ENCODE results near the gene UBE2E2.
A peak's percentile ranks its signal among the peaks of the same experiment; 100 is the strongest.

UBE2E2 gene

DNA sequence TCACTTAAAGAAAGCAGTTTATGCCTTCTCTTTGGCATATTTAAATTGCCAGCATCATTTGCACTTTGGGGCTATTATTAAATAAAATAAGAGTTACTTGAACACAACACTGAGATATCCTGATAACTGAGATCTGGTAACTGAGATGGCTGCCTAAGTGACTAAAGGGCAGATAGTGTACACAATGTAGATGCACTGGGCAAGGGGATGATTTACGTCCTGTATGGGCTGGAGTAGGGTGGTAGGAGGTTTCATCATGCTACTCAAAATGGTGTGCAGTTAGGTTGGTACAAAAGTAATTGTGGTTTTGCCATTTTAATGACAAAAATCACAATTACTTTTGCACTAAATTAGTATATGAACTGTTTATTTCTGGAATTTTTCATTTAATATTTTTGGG is 196.1 kb downstream of the UBE2E2 start:
- no peak for DNase-seq

DNA sequence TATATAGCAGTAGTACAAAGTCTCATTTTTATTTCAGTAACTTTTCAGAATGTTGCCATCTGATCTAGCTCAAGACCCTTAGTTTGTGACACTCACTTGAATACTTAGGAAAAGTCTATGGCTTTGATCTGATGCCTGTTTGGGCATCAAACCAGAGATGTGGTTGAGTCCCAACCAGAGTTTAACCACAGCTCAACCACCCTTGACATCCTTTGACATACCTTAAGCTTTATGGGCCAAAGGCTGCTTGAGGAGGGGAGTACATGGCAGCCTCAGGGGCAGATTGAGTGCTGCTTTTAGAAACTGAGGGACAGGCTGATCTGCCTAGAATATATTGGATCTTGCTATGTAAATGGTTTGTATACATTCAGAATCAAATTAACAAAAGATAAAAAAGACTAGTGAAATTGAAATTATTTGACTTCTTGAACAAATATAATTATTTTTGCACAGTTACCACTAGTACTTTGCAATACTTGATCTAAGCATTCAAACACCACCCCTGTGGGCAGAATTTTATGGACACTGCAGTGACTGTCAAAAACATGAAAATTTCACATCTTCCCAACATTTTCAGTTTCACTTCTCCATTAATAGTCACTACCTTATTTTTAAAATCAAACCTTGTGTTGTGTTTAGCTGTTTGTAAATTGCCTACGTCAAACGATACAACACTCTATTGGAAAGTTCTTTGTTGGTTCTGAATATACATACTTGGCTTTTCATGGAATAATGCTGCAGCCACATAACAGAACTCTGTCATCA is 199.8 kb downstream of the UBE2E2 start:
- no peak for DNase-seq

DNA sequence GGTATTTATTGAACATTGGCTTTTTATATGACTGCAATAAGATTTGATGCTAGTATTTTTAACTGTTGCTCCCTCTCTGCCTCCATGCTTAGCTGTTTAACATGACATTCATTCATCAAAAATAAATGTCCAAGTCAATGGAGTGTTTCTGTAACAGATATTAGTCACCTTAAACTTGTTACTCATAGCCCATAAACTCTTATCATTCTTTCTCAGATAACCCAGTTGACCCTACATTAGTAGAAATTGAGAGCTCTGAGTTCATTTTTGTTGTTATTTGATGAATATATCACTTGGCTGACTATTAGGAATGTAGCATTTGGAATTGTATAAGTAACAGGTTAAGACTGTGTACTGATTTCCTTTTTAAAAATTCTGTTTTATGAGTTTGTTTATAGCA is 201.1 kb downstream of the UBE2E2 start:
- DNase-seq = no peak

DNA sequence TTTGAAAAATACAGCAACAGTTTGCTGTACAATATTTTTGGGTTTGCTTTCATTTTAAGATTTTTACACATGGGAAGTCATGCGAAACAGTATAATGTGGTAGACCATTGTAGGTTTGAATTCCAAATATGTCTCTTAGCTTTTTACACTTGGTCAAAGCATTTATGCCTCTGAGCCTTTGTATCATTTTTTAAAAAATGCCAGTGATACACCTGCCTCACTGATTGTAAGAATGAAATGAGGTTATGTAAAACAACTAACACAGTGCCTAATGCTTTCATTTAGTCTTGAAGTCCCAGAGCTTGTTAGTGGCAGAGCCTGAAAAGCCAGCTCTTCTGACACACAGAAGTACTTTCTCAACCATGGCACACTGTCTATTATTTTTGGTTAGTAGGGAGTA is 202.0 kb downstream of the UBE2E2 start:
- no peak for DNase-seq

DNA sequence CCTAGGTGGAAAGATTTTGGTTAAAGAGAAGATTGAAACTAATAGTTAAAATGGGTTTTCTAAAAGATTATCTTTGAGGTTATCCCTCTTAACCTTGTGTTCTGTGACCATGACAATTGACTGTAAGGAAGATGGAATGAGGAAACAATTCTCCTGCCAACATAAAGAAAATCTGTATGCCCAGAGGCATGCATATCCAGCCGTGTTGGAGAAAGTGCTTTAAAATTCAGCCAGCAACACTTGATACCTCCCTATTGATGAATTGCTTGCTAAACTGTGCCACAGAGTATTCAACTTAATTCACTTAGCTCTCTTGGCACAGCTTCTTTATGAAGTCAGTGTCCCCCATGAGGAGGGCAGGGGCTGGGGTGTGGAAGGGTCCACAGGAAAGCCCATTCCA is 203.5 kb downstream of the UBE2E2 start:
- no peak for DNase-seq

DNA sequence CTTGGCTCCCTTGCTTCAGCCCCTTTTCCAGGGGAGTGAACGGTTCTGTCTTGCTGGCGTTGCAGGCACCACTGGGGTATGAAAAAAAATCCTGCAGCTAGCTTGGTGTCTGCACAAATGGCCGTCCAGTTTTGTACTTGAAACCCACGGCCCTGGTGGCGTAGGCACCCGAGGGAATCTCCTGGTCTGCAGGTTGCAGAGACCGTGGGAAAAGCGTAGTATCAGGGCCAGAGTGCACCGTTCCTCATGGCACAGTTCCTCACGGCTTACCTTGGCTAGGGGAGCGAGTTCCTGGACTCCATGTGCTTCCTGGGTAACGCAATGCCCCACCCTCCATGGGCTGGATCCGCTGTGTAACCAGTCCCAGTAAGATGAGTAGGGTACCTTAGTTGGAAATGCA is 214.9 kb downstream of the UBE2E2 start:
- DNase-seq = no peak

DNA sequence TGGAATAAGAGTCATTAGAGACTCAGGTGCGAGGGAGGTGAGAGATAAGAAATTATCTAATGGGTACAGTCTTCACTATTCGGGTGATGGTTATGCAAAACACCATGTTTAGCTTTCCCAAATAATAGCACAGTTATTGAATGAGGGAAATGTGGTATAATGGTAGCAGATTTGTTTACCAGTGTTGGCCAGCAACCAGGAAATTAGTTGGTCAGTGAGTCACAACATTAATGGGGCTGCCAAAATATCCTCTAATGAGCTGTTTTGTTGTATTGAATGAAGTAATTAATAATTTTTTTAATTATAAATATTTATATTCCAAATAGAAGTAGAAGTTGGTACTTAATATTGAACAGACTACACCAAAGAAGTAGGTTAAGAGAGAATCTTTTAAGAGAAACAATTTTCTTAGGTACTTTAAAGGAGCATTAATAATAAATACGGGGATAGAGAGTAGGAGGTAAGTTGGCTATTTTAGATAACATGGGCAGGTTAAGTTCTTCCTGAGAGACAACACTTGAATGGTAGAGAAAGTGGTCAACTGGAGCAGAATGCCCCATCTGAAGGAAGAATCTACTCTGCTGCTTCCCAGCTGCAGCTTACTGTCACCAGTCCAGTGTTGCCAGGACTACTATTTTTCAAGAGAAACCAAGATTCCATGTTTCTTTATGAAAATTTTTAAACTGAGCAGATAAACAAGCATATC is 218.8 kb downstream of the UBE2E2 start:
- no peak for DNase-seq

DNA sequence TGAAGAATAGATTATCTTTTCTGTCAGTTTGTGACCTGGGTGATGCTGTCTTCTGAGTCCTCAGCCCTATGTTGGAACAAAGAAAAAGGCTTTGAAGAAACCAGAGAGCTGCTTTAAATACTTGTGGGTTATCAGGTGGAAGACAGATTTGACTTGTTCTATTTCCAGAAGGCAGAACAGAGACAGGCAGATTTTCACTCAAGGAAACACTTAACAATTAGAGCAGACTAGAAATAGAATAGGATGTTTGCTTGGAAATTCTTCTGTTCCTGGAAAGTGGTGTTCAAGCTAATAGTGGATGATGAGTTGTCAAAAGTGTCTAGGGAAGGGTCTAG is 219.4 kb downstream of the UBE2E2 start:
- no peak for DNase-seq

DNA sequence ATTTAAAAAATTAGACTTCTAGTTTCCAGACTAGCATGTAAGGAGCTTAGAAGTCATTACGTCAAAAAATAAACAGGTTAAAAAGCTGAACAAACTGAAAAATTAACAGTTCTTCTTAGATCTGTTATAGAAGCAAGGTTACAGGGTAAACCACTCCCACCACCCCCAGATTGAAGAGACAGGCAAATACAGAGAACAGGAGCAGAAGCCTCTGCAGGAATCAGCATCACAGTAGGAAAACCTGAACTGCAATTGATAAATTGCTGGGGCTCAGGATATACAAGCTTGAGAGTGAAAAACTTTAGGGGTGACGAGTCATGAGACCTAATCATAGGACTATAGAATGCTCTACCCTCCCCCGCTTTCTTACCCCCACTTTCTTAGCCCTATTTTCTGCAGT is 222.3 kb downstream of the UBE2E2 start:
- DNase-seq = no peak

DNA sequence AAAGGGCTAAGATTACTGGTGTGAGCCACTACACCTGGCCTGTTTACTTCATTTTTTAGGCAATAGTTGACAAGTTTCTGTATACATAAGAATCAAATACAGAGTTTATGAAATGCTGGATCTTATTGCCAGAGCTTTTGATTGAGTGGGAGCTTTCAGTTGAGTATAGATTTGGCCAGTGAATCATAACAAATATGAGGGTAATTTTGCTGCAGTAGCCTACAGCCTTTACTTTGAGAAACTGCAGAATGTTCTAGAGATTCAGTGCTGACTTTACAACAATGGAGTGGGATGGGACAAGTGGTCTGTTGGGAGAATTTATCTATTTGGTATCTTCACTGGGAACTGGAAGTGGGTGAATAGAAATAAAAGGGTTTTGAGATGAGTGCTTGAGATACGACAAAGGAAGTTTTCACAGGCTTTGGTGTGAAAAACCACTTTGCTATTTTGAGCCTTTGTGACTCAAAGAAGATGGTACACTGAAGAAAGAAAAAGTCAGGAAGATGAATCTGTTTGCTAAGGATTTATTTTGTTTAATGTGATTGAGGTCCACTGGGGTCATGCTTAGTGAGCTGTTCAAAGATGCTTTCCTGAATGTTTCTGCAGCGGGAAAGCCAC is 227.8 kb downstream of the UBE2E2 start:
- DNase-seq = no peak

DNA sequence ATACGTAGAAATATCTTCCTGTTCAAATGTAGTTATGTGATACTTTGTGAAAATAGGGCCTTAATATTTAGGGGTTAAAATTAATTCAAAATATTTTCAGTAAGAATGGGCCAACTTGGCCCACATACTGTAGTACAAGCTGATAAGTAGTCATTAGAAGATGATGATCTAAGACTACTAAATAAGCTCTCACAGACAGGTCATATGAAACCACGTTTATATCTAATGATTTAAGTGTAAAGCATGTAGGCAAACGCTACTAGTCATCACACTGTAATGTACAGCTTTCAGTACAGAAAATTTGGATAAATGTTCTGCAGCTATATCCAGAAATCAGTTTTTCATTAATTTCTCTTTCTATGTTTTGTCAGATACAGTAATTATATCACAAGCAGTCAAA is 228.6 kb downstream of the UBE2E2 start:
- no peak for DNase-seq

DNA sequence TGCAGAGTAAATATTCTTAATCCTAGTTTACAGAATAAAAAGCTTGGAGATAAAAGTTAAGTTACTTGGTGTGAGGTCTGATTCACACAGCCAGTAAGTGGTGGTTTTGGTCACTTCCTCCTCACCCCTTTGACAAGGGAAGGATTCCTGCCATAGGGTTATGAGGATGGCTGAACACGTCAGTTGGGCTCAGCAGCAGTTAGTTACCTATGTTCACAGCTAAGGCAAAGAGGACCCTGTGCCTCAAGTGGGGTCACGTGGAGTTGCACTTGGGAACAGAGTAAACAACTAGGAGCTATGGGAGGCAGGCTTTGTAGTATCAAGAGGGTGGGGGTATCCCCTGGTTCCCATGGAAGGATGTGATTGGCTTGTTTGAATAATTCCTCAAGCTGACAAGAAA is 232.2 kb downstream of the UBE2E2 start:
- DNase-seq = peak; percentile 14

DNA sequence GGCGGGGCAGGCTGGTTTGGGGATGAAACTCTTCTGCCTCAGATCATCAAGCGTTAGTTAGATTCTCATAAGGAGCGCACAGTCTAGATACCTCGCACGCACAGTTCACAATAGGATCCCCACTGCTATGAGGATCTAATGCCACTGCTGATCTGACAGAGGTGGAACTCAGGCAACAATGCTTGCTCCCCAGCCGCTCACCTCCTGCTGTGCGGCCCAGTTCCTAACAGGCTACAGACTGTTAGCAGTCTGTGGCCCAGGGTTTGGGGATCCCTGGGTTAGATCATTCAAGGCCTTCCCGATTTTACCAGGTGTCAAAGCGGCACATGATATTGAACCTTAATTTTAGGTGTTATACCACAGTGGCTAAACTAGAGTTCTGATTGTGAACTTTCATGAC is 232.8 kb downstream of the UBE2E2 start:
- no peak for DNase-seq

DNA sequence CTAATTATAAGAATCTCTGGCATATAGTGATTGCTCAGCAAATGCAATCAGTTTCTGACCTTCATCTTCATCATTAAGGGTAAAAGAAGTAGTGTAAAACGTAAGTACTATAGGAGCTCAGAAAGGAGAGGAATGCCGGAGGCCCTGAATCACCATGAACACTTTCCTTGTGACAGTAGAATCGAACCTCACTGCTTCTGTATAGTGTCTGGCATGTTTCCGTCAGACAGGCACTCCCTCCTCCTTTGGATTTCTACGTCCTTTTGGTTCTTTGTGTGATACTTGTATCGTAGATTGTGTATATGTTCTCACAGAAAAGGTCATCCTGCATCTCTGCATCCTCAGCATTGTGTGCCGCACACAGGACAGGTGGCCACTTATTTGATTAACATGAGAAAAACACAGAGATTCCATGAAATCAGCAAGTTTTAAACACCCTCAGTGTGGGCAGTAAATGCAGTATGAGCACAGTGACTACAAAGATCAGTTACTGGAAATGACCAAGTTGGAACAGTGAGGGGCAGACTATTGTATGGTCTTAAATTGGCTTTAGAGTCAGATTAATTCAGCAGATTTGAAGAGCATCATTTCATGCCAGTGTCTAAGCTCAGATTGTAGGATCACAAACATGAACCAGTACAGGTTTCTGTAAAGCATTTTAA is 234.5 kb downstream of the UBE2E2 start:
- DNase-seq = peak; percentile 43

DNA sequence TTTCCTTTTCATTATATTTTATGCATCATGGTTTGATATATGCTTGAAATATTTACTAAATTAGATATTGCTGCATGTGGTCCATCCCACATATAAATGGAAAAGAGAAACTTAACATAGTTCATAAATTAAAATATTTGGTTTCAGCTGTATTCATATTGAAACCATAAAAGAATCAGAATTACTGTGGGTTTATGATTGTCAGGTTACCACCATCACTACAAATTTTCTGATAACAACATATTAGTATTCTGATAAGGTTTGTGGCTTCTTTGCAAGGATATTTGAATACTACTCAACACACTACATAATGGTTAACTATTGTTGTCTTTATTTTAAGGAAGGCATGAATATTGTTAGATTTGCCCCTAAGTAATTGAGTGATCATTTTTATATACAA is 235.5 kb downstream of the UBE2E2 start:
- DNase-seq = no peak

DNA sequence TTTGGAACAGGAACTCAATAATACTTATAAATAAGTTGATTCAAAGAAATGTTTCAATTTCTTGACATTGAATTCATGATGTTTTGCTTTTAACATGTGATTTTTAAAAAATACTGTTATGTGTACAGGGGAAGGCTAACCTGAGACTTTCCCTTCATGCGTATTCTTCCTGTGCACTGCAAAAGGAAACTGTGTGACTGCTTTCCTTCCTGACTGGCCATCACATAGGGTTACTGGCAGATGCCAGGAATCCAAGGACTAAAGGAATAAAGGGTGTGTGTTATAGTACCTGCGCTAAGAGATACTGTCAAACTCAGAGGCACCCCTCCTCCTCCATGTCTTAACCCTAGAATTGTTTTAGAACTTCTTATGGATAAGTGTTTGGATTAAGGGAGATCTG is 236.0 kb downstream of the UBE2E2 start:
- peak; percentile 80 for DNase-seq

DNA sequence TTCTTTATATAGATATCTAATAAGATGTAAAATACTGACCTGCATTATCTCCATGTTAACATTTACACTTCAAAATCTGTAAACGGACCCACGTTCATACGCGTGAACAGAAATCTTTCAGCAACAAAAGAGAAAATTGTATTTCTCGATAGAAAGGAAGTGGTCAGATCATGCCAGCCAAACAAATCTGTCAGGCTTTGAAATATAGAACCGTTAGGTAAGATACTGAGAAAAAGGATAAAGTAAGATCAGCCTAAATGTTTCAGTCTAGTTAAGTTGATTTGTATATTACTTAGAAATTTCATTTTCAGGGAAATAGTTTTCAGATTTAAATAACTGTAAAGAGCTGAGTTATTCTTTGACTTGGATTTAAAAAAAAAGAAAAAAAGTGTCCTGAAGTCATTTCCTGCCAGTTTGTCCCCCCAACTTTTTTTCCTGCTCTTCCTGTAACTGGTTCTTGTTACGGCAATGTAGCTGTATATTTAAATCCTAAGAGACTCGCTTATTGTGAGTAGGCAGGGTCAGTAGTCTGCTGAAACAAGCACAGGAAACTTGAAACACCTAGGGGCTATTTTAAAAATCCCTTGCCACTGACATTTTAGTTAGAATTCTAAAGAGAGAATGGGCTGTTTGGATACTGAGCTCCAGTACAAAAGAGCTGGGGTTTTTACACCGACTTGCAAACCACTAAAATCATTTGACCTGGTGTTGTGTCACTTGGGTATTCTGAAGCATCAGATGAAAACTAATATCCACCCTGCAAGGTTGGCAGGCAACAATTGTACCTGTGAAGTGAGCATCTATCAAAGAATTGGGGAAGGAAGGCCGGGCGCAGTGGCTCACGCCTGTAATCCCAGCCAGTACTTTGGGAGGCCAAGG is 237.5 kb downstream of the UBE2E2 start:
- DNase-seq = no peak

DNA sequence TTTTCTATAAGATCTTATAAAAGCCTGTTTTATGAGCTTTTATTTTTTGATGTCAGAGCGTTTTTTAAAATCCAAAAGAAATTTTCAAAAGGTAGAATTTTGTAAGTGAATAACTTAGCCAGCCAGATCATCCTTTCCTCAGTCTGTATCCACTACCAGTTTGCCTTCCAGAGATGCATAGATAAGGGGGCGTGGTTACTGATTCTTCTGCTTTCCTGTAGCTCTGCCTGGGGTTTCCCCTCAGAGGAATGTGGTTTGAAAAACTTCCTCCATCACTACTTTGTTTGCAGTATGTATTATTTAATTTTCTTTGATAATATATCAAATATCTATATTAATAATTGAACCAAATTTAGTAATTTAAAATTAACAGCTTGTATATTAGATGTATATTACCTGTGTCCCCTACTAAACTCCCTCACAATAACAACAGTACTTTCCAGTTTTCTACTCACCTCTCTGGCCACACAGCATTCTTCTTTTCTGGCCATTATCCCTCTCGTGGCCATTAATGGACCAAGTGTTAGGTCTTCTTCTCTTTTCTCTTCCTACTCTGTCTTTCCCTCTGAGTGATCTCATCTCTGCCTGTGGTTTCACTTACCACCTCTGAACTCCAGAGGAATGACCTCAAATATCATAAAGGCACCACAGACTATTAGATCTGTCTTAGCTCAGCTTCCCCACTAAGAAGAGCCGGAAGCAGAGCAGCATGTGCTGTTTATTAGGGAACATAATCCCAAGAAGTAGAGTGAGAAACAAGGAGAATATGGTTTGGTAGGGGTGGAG is 239.7 kb downstream of the UBE2E2 start:
- DNase-seq = peak; percentile 2

DNA sequence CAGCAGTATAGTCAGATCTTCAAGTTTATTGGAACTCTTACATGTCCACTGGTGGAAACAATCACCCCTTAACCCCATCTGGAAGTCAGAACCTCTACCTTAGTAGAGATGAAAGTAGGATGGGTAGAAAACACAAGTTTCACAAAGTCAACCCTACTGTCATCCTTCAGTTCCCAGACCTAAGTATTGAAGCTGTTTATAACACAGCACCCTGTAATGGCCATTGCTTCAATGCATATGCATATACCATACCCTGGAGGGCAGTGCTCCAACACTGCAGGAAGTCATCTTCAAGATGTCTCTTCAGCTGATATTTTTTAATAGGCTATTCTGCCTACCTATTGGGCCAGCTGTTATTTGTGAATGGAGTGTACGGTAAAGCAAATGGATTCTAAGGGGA is 241.3 kb downstream of the UBE2E2 start:
- DNase-seq = no peak

DNA sequence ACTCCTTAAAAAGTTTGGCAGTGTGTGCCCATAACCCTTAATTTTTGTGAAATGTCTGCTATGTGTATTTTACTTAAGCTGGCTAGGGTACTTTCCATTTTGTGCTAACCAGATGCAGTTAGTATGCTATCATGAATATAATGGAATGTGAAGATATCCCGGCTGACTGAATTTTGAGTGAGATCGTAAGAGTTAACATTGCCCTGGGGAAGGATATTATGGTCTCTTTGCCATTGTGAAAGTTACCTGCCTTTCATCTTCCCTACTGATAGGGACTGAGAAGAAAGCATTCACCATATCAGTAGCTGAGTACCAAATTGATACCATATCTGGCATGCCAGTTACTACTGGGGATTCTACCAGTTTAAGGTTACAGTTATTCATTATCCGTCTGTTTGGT is 243.2 kb downstream of the UBE2E2 start:
- DNase-seq = no peak

DNA sequence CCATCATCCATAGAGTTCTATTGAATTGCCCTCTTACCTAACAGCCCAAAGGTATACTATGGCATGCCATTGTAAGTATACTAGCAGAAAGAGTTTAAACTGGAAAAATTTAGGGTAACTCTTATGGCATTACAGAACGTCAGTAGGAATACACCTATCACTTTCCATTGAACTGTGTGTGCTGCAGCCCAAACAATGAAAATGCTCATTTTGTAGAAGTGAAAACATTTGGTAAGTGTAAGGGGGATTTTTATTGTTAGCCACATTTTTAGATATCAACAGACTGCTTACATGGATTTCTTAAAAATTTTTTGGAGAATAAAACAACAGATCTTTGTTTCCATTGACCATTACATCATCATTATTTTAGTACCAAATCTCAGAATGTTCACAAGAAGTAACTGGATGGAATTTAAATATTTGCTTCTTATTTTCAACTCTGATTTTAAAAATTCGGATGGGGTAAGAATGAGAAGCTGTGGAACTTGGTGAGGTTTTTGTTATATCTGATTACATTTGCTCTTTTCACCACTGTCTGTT is 245.9 kb downstream of the UBE2E2 start:
- DNase-seq = no peak

DNA sequence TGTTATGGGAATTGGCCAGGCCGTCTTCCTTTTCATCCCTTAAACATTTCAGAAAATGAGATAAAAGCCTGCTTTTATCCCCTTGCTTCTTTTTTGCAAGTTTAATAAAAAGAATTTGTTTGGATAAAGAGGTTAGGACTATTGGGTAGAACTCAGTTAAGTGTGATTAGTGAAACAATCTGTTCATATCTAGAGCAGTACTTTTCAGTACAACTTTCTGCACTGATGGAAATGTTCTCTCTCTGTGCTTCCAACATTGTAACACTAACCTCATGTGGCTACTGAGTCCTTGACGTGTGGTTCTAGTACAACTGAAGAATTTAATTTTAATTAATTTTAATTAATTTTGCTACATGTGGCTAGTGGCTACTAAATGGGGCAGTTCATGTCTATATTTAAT is 246.9 kb downstream of the UBE2E2 start:
- no peak for DNase-seq

All from NCI-H82 (cell line).